DMS79 treated with DMSO at 0.1 percent for 48 hours (cell line): Measurements from ENCODE around the gene CCDC32.
A peak's percentile ranks its signal among the peaks of the same experiment; 100 is the strongest.

Source experiments
- DNase-seq: peaks from one replicate; lab custom pipeline; 2025; lab: John Stamatoyannopoulos, UW

Gene CCDC32

DNA sequence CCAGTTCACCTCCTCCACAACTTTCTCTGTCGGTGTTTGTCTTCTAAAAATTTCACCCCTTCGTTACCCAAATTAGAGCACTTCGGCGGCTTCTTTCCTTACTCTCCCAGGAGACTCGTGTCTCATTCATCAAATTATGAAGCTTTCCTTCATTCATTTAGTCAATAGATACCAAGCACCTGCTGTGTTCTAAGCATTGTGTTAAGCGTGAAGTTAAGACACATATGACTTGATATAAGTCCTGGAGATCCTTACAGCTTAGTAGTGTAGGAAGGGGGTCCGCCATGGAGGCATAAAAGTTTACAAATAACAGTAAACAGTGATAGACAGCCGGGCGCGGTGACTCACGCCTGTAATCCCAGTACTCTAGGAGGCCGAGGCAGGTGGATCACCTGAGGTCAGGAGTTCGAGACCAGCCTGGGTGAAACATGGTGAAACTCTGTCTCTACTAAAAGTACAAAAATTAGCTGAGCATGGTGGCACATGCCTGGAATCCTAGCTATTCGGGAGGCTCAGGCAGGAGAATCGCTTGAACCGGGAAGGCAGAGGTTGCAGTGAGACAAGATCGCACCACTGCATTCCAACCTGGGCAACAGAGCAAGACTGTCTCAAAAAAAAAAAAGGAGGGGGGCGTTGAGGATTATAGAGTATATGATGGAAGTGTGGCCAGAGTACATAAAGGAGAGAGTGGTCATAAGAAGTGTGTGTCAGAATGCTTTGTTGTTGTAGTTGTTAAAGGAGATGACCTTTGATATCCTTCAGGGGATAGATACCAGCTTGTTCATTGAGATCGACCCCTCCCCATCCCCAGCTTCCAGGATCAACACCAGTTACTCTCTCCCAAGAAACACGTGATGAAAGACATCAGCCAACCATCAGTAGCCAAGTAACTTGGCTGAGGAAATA lies 744 bp upstream of the CCDC32 start:
- no peak for DNase-seq

- no peak for DNase-seq
Observed at GRCh38 chr15:40563426-40563825, 1.4 kb downstream of the CCDC32 start.

- DNase-seq = no peak
Observed at GRCh38 chr15:40562691-40563090, 2.2 kb downstream of the CCDC32 start.

DNA sequence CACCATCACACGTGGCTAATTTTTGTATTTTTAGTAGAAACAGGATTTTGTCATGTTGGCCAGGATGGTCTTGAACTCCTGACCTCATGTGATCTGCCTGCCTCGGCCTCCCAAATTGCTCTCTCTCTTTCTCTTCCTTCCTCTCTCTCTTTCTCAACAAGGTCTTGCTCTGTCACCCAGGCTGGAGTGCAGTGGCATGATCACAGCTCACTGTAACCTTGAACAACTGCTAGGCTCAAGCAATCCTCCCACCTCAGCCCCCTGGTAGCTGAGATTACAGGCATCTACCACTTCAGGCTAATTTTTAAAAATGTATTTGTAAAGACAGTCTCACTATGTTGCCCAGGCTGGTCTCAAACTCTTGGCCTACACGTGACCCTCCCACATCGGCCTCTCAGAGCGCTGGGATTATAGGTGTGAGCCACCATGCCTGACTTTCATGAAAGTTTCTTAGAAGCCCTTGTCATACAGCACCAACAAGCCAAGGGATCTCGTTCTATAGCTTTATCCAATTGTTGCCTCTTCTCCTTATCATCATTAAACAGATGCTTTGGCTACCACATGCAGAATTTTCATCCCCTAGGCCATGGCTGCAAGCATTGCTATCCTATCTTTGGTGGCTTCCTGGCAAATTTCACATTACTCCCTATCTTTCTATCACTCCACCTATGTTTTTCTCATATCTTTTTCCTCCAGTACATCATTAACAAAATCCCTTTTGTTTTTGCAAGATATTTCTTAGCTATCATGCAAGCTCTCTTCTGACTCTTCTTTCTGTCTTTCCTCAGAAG lies 5.7 kb downstream of the CCDC32 start:
- DNase-seq = no peak

GRCh38 chr15:40555876-40556275 lies 9.0 kb downstream of the CCDC32 start:
- DNase-seq = no peak

DNA sequence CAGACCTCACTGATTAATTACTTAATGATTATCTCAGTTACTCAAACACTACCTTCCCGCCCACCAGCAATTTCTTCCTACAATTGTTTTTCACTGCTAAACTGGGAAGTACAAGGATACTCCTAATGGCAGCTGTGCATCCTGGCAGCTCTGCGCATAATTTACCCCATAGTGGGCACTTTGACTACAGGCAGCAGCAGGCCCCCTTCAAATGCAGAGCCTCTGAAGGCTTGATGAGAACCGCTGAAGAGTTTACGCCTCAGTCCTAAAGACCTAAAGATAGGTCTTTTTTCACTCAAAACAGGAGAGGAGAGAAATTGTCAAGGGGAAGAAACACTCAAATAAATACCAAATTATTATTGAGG lies 10.7 kb downstream of the CCDC32 start:
- peak; percentile 2 for DNase-seq

DNA sequence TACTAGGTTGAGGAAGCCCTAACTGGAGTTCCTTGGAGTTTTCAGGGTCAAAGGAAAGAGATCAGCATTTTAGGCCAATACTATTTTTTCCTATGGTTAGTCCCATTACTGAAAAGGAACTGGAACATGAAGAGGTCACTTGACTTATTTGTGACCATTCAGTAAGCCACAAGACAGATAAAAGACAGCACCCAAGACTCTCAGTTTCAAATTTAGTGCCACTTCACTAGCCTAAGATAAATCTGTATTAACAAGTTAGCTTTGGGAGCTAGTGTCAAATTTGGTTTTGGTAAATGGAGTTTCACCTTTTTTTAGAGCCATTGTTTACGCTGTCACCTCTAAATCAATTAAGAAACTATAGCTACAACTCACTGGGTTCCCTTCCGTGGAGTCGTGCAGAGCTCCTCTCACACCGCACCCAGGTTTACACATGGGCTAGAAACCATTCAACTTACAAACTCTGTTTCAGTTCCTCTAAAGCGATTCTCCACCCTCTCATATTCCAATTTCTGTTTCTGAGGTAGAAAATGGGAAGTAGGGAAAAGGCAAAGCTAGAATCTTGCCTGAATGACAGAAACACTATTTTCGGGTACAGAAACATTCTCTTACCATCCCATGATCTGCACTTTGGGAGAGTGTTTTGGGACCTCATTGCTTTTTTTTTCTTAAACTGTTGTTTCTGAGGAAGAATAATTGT lies 14.4 kb downstream of the CCDC32 start:
- DNase-seq = no peak

DNA sequence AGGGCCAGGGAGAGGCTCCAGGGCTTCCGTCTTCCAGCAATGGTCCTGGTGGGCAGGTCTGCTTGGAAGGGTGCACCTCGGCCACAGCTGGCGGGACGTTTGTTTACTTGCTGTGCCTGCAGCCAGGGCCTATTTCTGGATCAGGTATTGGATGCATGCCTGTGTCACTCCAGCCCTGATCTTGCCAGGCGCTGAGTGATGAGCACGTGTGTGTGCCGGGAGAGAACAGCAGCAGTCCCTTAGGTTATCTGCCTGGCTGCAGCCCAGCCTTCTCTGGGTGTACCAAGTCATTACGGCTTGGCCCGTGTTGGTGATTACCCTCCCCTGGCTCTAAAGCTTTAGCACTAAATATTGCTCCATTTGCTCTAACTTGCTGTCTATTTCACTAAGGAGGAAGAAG lies 14.9 kb downstream of the CCDC32 start:
- DNase-seq = no peak

- DNase-seq = no peak
Observed at GRCh38 chr15:40548610-40549009, 16.2 kb downstream of the CCDC32 start.

- DNase-seq = no peak
Observed at GRCh38 chr15:40545457-40545856, 19.4 kb downstream of the CCDC32 start.

- DNase-seq = no peak
Observed at GRCh38 chr15:40543631-40544294, 21.1 kb downstream of the CCDC32 start.

- no peak for DNase-seq
Observed at GRCh38 chr15:40543082-40543481, 21.8 kb downstream of the CCDC32 start.

DNA sequence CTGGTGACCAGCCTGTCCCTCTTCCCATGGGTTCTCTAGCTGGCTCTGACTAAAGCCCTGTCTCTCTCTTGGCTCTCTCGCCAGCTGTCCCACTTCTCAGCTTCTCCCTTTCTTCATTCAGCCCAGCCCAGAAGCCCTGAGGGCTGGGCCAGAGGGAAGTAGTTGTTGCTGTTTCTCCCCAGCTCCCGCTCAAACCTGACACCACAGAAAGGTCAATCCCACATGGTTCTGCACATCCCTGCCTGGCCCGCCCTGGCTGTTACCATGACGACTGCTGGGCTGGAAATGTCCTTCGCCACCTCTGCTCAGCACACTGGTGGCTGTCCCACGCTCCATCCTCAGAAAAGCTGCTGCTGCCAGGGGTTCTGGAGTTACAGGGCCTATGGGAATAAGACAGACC lies 25.9 kb downstream of the CCDC32 start:
- DNase-seq = no peak

GRCh38 chr15:40536501-40536900 lies 28.3 kb downstream of the CCDC32 start:
- no peak for DNase-seq

DNA sequence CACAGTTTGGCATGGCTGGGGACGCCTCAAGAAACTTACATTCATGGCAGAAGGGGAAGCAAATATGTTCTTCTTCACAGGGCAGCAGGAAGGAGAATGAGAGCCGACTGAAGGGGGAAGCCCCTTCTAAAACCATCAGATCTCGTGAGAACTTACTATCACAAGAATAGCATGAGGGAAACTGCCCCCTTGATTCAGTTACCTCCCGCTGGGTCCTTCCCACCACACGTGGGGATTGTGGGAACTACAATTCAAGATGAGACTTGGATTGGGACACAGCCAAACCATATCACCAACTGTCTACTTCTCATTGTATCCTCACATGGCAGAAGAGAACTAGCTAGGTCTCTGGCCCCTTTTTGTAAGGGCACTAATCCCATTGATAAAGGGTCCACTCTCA lies 30.5 kb downstream of the CCDC32 start:
- DNase-seq = no peak

GRCh38 chr15:40533763-40534364 lies 31.0 kb downstream of the CCDC32 start:
- DNase-seq = no peak

- DNase-seq = no peak
Observed at GRCh38 chr15:40528801-40529200, 36.0 kb downstream of the CCDC32 start.

- no peak for DNase-seq
Observed at GRCh38 chr15:40525855-40526254, 39.0 kb downstream of the CCDC32 start.

DNA sequence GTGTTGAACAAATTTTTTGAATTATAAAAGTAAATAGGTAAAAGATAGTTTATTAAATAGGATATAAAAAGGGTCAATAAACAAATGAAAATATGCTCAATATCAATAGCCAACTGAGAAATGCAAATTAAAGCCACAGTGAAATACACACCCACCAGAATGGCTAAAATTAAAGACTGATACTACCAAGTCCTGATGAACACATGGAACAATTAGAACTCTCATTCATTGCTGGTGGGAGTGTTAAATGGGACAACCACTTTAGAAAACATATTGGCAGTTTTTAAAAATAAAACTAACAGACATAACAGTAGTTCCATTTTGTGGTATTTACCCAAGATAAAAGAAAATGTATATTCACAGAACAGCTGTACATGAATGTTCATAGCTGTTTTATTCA lies 41.2 kb downstream of the CCDC32 start:
- no peak for DNase-seq

- DNase-seq = no peak
Observed at GRCh38 chr15:40516322-40516721, 48.5 kb downstream of the CCDC32 start.

- DNase-seq = no peak
Observed at GRCh38 chr15:40513609-40514008, 51.2 kb downstream of the CCDC32 start.

DNA sequence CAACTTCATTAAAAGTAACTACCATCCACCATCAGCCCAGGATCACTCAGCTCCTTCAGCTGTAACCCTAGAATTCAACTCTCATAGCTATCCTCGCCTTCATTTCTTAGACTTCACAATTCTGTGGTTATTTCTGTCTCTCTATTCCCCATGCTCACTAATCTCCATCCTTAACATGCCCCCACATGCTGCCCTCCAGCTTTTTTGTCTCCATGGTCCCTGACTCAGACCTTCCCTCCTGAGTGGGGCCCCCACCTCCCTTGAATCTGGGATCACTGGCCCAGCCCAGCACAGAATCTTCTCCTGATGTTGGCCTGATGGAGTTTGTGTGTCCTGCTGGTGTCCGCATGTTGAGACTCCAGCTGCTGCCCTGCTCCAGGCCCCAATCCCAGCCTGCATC lies 52.4 kb downstream of the CCDC32 start:
- DNase-seq = no peak
